ENCODE data around the gene MARCHF5. TPM values are rescaled to one million over a fixed set of nuclear protein-coding genes. Genes with fewer than 3 reads are reported as not detected.

The MARCHF5 gene
- total RNA-seq, 1 donor from 2014 or later = 34.2 TPM

GRCh38 chr10:92244796-92245195 lies 46.2 kb upstream of the MARCHF5 start:
- H3K9me3 Mint-ChIP-seq (ENCODE audit: low read depth) = no peaks in the 10 kb centered on the region
- no peak for DNase-seq (ENCODE audit: low spot score)
- H3K36me3 Mint-ChIP-seq (ENCODE audit: low read depth) = no peaks in the 10 kb centered on the region
- no peak overlapping the region for H3K27ac Mint-ChIP-seq (ENCODE audit: unreplicated experiment)
- TF ChIP-seq CTCF (IDR thresholded peaks at IDR 0.05) = no peak
- H3K4me1 Mint-ChIP-seq (ENCODE audit: low read depth) = peaks cover 22% of the 10 kb centered on the region
- no peak overlapping the region for H3K4me3 Mint-ChIP-seq (ENCODE audit: unreplicated experiment)
- H3K27me3 Mint-ChIP-seq (ENCODE audit: low read depth) = no peaks in the 10 kb centered on the region

- H3K4me3 Mint-ChIP-seq (ENCODE audit: unreplicated experiment) = no peak overlapping the region
- DNase-seq (ENCODE audit: low spot score) = no peak
- peaks cover under 1% of the 10 kb centered on the region for H3K4me1 Mint-ChIP-seq (ENCODE audit: low read depth)
- no peak overlapping the region for H3K27ac Mint-ChIP-seq (ENCODE audit: unreplicated experiment)
- no peaks in the 10 kb centered on the region for H3K9me3 Mint-ChIP-seq (ENCODE audit: low read depth)
- no peaks in the 10 kb centered on the region for H3K36me3 Mint-ChIP-seq (ENCODE audit: low read depth)
- no peaks in the 10 kb centered on the region for H3K27me3 Mint-ChIP-seq (ENCODE audit: low read depth)
- no peak for TF ChIP-seq CTCF (IDR thresholded peaks at IDR 0.05)
Observed at GRCh38 chr10:92248566-92248965, 42.4 kb upstream of the MARCHF5 start.

- Mint-ChIP-seq H3K27ac (ENCODE audit: unreplicated experiment) (no peak overlapping the region), H3K9me3 (ENCODE audit: low read depth) (no peaks in the 10 kb centered on the region), H3K4me1 (ENCODE audit: low read depth) (peaks cover 11% of the 10 kb centered on the region), H3K36me3 (ENCODE audit: low read depth) (no peaks in the 10 kb centered on the region), H3K4me3 (ENCODE audit: unreplicated experiment) (no peak overlapping the region), H3K27me3 (ENCODE audit: low read depth) (no peaks in the 10 kb centered on the region)
- no peak for DNase-seq (ENCODE audit: low spot score)
- TF ChIP-seq CTCF (IDR thresholded peaks at IDR 0.05) = no peak
Observed at GRCh38 chr10:92263396-92263795, 27.6 kb upstream of the MARCHF5 start.

GRCh38 chr10:92264249-92264648 lies 26.7 kb upstream of the MARCHF5 start:
- Mint-ChIP-seq H3K4me1 (ENCODE audit: low read depth) (peaks cover 11% of the 10 kb centered on the region), H3K9me3 (ENCODE audit: low read depth) (no peaks in the 10 kb centered on the region), H3K4me3 (ENCODE audit: unreplicated experiment) (no peak overlapping the region), H3K36me3 (ENCODE audit: low read depth) (no peaks in the 10 kb centered on the region), H3K27ac (ENCODE audit: unreplicated experiment) (no peak overlapping the region), H3K27me3 (ENCODE audit: low read depth) (no peaks in the 10 kb centered on the region)
- no peak for TF ChIP-seq CTCF (IDR thresholded peaks at IDR 0.05)
- no peak for DNase-seq (ENCODE audit: low spot score)

GRCh38 chr10:92265687-92266258 lies 25.2 kb upstream of the MARCHF5 start:
- no peak overlapping the region for H3K4me3 Mint-ChIP-seq (ENCODE audit: unreplicated experiment)
- H3K36me3 Mint-ChIP-seq (ENCODE audit: low read depth) = no peaks in the 10 kb centered on the region
- no peak for DNase-seq (ENCODE audit: low spot score)
- no peak overlapping the region for H3K27ac Mint-ChIP-seq (ENCODE audit: unreplicated experiment)
- H3K4me1 Mint-ChIP-seq (ENCODE audit: low read depth) = peaks cover 11% of the 10 kb centered on the region
- TF ChIP-seq CTCF (IDR thresholded peaks at IDR 0.05) = no peak
- no peaks in the 10 kb centered on the region for H3K27me3 Mint-ChIP-seq (ENCODE audit: low read depth)
- no peaks in the 10 kb centered on the region for H3K9me3 Mint-ChIP-seq (ENCODE audit: low read depth)
